GM23248 (cell line): Measurements from ENCODE around the gene EFEMP2. TPM values are rescaled to one million over a fixed set of nuclear protein-coding genes. Genes with fewer than 3 reads are reported as not detected.

ENCODE experiments used
- DNase-seq: peaks from one replicate; pipeline ENCODE4 v3.0.0-alpha.2; 2015
- H2AFZ ChIP-seq: fragments of 200-600 bp; sonication (generic); 2 replicates; pipeline ENCODE4 v1.6.1; 2016; ENCODE audit warnings: antibody characterized with exemption
- H3F3A ChIP-seq: fragments of 200-600 bp; sonication (generic); 2 replicates; pipeline ENCODE4 v1.6.1; 2016; ENCODE audit warnings: mild to moderate bottlenecking, antibody characterized with exemption, mixed run types; ENCODE audit not compliant: insufficient read depth
- H3K27ac ChIP-seq: fragments of 200-600 bp; sonication (generic); 2 replicates; pipeline ENCODE4 v1.5.1; 2016; ENCODE audit warnings: mild to moderate bottlenecking
- H3K27me3 ChIP-seq: fragments of 200-600 bp; sonication (generic); replicated peaks from 2 replicates; pipeline ENCODE4 v1.6.1; 2016; ENCODE audit warnings: mild to moderate bottlenecking; ENCODE audit not compliant: insufficient read depth
- H3K36me3 ChIP-seq: fragments of 200-600 bp; sonication (generic); 2 replicates; pipeline ENCODE4 v1.6.1; 2016; ENCODE audit warnings: low read depth, mild to moderate bottlenecking
- H3K4me1 ChIP-seq: fragments of 200-600 bp; sonication (generic); 2 replicates; pipeline ENCODE4 v1.6.1; 2016; ENCODE audit warnings: mild to moderate bottlenecking; ENCODE audit not compliant: insufficient read depth
- H3K4me2 ChIP-seq: fragments of 200-600 bp; sonication (generic); one replicate; pipeline ENCODE4 v1.6.1; 2016; ENCODE audit warnings: mild to moderate bottlenecking; ENCODE audit not compliant: unreplicated experiment
- H3K4me3 ChIP-seq: fragments of 200-600 bp; sonication (generic); 2 replicates; pipeline ENCODE4 v1.5.1; 2016; ENCODE audit warnings: mild to moderate bottlenecking
- H3K79me2 ChIP-seq: fragments of 200-600 bp; sonication (generic); 2 replicates; pipeline ENCODE4 v1.6.1; 2016; ENCODE audit warnings: mild to moderate bottlenecking; ENCODE audit not compliant: insufficient read depth
- H3K9ac ChIP-seq: fragments of 200-600 bp; sonication (generic); 2 replicates; pipeline ENCODE4 v1.6.1; 2016; ENCODE audit warnings: mild to moderate bottlenecking
- H3K9me2 ChIP-seq: fragments of 200-600 bp; sonication (generic); 2 replicates; pipeline ENCODE4 v1.6.1; 2016; ENCODE audit warnings: mixed run types, mild to moderate bottlenecking, moderate library complexity; ENCODE audit not compliant: insufficient read depth
- H3K9me3 ChIP-seq: fragments of 200-600 bp; sonication (generic); one replicate; pipeline ENCODE4 v1.6.1; 2017; ENCODE audit warnings: low read depth
- H4K20me1 ChIP-seq: fragments of 200-600 bp; sonication (generic); 2 replicates; pipeline ENCODE4 v1.6.0; 2016; ENCODE audit not compliant: insufficient read depth
- EZH2 ChIP-seq: fragments of 200-600 bp; sonication (generic); IDR thresholded peaks from 2 replicates; pipeline ENCODE4 v1.6.1; 2018; ENCODE audit warnings: antibody characterized with exemption, mild to moderate bottlenecking; ENCODE audit not compliant: insufficient read depth, poor library complexity, severe bottlenecking
- EZH2phosphoT487 ChIP-seq: fragments of 200-600 bp; sonication (generic); IDR thresholded peaks from 2 replicates; pipeline ENCODE4 v1.6.1; 2018; ENCODE audit warnings: antibody characterized with exemption, moderate library complexity, mild to moderate bottlenecking, low read depth; ENCODE audit not compliant: insufficient read depth
- WGBS, 2 experiments: methylation state at CpG; one replicate each; pipeline ENCODE4 v1.1.6; 2015 to 2017; ENCODE audit warnings: low lambda C conversion rate in 2 of 2, low coverage in 1 of 2; ENCODE audit errors: missing lambda C conversion rate in 2 of 2; 5-methylcytosine and 5-hydroxymethylcytosine counted together
- in situ Hi-C: fragments of 300-500 bp; cut with MboI; formaldehyde crosslinking; loops from 2 replicates; pipeline ENCODE4 v1.15.0; 2020
- polyA plus RNA-seq: library from polyadenylated mRNA; unstranded; fragments of >200 nt; fragmentation: Nextera tagmentation; extraction: Ambion mirVana; gene quantifications from 2 replicates; pipeline ENCODE4 v1.2.1, GENCODE V29; 2016
- total RNA-seq: library from RNA; depleted of rRNA; stranded (reverse); fragments of >200 nt; shearing (Covaris generic); gene quantifications from 2 replicates; pipeline ENCODE4 v1.2.3, GENCODE V29; 2014

Gene EFEMP2
- total and polyA plus RNA-seq, 2 experiments from 2014 or later = 308 to 520 TPM

DNA sequence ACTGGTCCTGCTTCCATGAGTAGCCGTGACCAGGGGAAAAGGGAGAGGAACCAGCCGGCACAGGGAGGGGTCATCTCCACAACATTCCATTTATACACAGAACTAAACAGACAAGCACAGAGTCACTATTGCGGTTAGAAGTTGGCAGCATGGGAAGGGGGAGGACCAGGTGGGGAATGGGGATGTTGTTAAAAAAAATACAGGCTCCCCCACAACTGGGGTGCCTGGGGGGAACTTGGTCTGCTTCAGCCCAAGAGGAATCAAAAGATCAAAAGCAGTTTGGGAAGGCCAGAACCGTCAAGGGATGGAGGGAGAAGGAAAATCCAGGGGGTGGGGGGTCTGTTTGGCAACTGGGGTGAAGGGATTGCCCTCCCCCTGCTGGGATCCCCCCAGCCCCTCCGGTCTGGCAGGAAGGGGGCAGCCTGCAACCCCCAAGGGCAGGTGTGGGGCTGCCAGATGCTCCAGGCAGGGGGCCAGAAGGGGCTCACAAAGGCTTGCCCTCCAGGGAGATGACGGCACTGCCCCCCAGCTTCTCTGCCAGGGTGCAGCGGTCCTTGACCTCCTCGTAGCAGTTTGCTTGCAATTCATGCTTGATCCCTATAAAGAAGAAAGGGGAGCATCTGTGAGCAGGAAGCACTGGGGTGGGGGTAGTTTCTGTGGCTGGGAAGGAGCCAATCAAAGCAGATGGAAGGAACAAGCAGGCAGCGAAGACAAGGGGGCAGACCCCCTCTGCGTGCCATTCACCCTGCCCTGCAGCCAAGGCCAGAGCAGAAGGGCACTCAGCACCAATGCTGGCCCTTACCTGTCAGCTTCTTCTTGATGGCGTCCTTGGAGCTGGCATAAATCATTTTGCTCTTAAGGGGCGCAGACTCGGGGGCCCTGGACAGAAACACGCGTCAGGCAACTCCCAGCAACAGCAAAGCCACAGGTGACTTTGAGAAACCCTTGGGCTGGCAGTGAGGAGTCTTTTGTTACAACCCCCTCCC, 17.5 kb downstream of the EFEMP2 start:
- WGBS, 2 experiments = 79 to 82% methylated on average over 12 to 15 of the region's 15 CpGs
- H3K36me3 ChIP-seq = peaks cover 44% of the 10 kb centered on the region
- TF ChIP-seq EZH2 (no peak), EZH2phosphoT487 (no peak)

DNA sequence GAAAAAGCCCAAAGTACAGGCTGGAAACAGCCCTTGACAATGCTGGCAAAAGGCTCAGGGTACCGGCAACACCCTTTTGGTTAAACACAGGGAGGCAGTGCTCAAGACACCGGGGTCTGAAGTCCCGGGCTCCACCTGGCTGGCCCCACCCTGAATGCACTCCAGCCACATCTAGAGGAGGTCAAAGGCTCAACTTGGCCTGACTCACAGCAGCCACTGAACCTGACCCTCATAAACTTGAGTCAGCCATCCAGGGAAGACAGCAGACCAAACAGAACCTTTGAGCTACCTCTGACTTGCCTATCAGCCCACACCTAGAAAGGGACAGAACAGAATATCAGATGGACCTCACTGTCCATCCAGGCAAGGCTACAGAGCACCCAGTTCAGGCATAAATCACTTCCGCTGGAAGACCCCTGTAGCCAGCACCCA, 18.4 kb downstream of the EFEMP2 start:
- no peak overlapping the region for H3K4me2 ChIP-seq
- peak overlapping the region; percentile 16; the same call in 1 of the 2 replicates for H3K9ac ChIP-seq
- H3K27ac ChIP-seq = no peak overlapping the region; the same call in 1 of the 2 replicates
- peaks cover 23% of the 10 kb centered on the region; the same call in 1 of the 2 replicates for H4K20me1 ChIP-seq
- H3K4me1 ChIP-seq = peaks cover 5% of the 10 kb centered on the region; the same call in 1 of the 2 replicates
- H2AFZ ChIP-seq = no peak overlapping the region
- no peaks in the 10 kb centered on the region for H3K9me2 ChIP-seq
- DNase-seq = no peak
- peaks cover 69% of the 10 kb centered on the region for H3F3A ChIP-seq
- TF ChIP-seq EZH2phosphoT487 (no peak), EZH2 (no peak)
- H3K9me3 ChIP-seq = no peaks in the 10 kb centered on the region
- peaks cover 49% of the 10 kb centered on the region for H3K79me2 ChIP-seq
- 96 to 98% methylated on average over 4 of the region's 4 CpGs for WGBS, 2 experiments
- H3K36me3 ChIP-seq = peaks cover 44% of the 10 kb centered on the region
- in situ Hi-C loops = no loop called here
- no peak overlapping the region for H3K4me3 ChIP-seq
- no peaks in the 10 kb centered on the region for H3K27me3 ChIP-seq

More for the DNA sequence above, 17.5 kb downstream of the EFEMP2 start:
- Histone ChIP-seq H3K79me2 (peaks cover 49% of the 10 kb centered on the region), H3K4me1 (peaks cover 5% of the 10 kb centered on the region; the same call in 1 of the 2 replicates), H3K4me2 (peak overlapping the region; percentile 82), H2AFZ (no peak overlapping the region), H3F3A (peaks cover 75% of the 10 kb centered on the region), H4K20me1 (peaks cover 23% of the 10 kb centered on the region; the same call in 1 of the 2 replicates), H3K4me3 (peak overlapping the region; percentile 94), H3K9me2 (no peaks in the 10 kb centered on the region), H3K27me3 (no peaks in the 10 kb centered on the region), H3K9me3 (no peaks in the 10 kb centered on the region), H3K27ac (no peak overlapping the region), H3K9ac (peak overlapping the region; percentile 84; the same call in 1 of the 2 replicates)
- no peak for DNase-seq
- in situ Hi-C loops = no loop called here

DNA sequence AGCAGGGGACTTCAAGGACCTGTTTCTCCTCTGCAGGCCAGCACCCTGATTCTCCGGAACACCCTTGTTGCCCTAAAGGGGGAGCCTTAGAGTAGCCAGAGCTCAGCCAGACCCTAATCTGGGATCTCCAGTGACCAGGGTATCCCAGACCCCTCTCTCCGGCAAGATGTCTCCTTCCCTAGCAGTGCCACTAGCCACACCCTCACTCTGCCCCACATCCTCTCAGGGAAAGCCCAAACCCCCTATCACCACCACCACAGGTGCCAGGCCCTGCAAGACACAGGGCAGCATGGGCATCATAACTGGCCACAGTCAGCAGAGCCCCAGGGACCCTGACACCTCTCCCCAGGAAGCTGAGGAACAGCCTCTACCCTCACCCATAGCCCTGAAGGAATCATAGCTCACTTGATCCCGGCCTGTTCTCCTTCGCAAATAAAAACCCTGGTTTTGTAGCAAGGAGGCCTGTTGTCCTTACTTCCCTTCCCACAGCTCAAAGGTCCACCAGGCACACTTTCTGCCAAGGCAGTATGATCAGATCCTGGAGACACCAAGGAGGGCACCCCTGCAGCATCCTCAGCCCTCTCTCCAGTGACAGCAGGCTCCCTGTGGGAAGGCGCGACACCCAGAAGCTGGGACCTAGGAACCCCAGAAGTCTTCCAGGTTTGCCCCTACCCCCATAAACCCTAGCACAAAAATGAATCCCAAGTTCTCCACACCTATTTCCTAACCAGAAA, 19.2 kb downstream of the EFEMP2 start:
- TF ChIP-seq EZH2 (no peak), EZH2phosphoT487 (no peak)
- H3K4me1 ChIP-seq = peaks cover 5% of the 10 kb centered on the region; the same call in 1 of the 2 replicates
- in situ Hi-C loops = no loop called here
- H3K36me3 ChIP-seq = peaks cover 44% of the 10 kb centered on the region
- H3F3A ChIP-seq = peaks cover 62% of the 10 kb centered on the region
- peak overlapping the region; percentile 16; the same call in 1 of the 2 replicates for H3K9ac ChIP-seq
- no peaks in the 10 kb centered on the region for H3K27me3 ChIP-seq
- WGBS, 2 experiments = 81% methylated on average over 6 of the region's 6 CpGs
- peaks cover 23% of the 10 kb centered on the region; the same call in 1 of the 2 replicates for H4K20me1 ChIP-seq
- H3K4me3 ChIP-seq = no peak overlapping the region
- H3K27ac ChIP-seq = no peak overlapping the region
- H3K9me2 ChIP-seq = no peaks in the 10 kb centered on the region
- H2AFZ ChIP-seq = no peak overlapping the region
- no peak for DNase-seq
- peaks cover 49% of the 10 kb centered on the region for H3K79me2 ChIP-seq
- H3K4me2 ChIP-seq = no peak overlapping the region
- no peaks in the 10 kb centered on the region for H3K9me3 ChIP-seq
